Kidney (tissue), 14 donors: ENCODE measurements around the gene MASP2. TPM values are rescaled to one million over a fixed set of nuclear protein-coding genes. Genes with fewer than 3 reads are reported as not detected.

ENCODE experiments used
- DNase-seq, 5 donors: peaks; one replicate each; pipeline ENCODE4 v3.0.0-alpha.2; 2013 to 2020
- FAIRE-seq: peaks from 2 replicates; lab custom pipeline; 2012; peaks lifted over from hg19 to GRCh38; lab: Jason Lieb, UNC
- H3K27ac ChIP-seq, 2 donors: one replicate each; pipeline ENCODE4 v1.7.0; 2013; ENCODE audit warnings: low read depth in 2 of 2, low read length in 2 of 2, inconsistent platforms in 1 of 2
- H3K27me3 ChIP-seq: one replicate; pipeline ENCODE4 v1.7.1; 2013; ENCODE audit warnings: low read length, inconsistent platforms; ENCODE audit not compliant: control insufficient read depth, insufficient read depth
- H3K36me3 ChIP-seq, 3 donors: one replicate each; pipeline versions ENCODE4 v1.7.0 to v1.7.1; 2013; ENCODE audit warnings: low read length in 3 of 3, control low read depth in 1 of 3, inconsistent platforms in 1 of 3; ENCODE audit not compliant: insufficient read depth in 3 of 3, control insufficient read depth in 2 of 3
- H3K4me1 ChIP-seq, 3 donors: one replicate each; pipeline versions ENCODE4 v1.7.0 to v1.7.1; 2013; ENCODE audit warnings: low read length in 3 of 3, inconsistent platforms in 1 of 3, low read depth in 1 of 3; ENCODE audit not compliant: control insufficient read depth in 2 of 3, insufficient read depth in 2 of 3
- H3K4me3 ChIP-seq, 3 donors: one replicate each; pipeline versions ENCODE4 v1.7.0 to v1.8.1; 2013; ENCODE audit warnings: low read length in 3 of 3, control low read depth in 1 of 3, inconsistent platforms in 1 of 3
- H3K9ac ChIP-seq, 3 donors: one replicate each; pipeline versions ENCODE4 v1.7.0 to v1.7.1; 2013; ENCODE audit warnings: low read length in 3 of 3, control low read depth in 1 of 3, inconsistent platforms in 1 of 3
- H3K9me3 ChIP-seq, 3 donors: one replicate each; pipeline versions ENCODE4 v1.7.0 to v1.7.1; 2013; ENCODE audit warnings: low read length in 3 of 3, control low read depth in 1 of 3, inconsistent platforms in 1 of 3; ENCODE audit not compliant: control insufficient read depth in 2 of 3, insufficient read depth in 1 of 3
- intact Hi-C: fragments of 100-400 bp; cut with DNase I; formaldehyde crosslinking; loops from one replicate; pipeline ENCODE4 v1.11.1; 2022
- polyA plus RNA-seq: library from polyadenylated mRNA; stranded (reverse); fragments of 350-450 nt; fragmentation: Illumina TruSeq; extraction: RNeasy Lipid Tissue Mini Kit (QIAGEN cat#74804); gene quantifications from one replicate; pipeline ENCODE4 v1.2.3, GENCODE V29; 2014; ENCODE audit warnings: low read depth, low replicate concordance; ENCODE audit not compliant: insufficient read depth
- total RNA-seq: library from RNA; stranded (reverse); fragmentation: NEBNext Ultra II Directional; extraction: Animal tissue kit (Norgen Biotek cat#: 25700); gene quantifications from one replicate; pipeline ENCODE4 v1.2.1, GENCODE V29; 2021
- TF ChIP-seq, protein P1 (sequence below): IDR thresholded peaks from 3 replicates; pipeline ENCODE4 v1.5.1; 2012; ENCODE audit warnings: mild to moderate bottlenecking, moderate library complexity, borderline replicate concordance; ENCODE audit not compliant: insufficient read depth; ENCODE audit errors: extremely low read depth
- donor health status: control.
- donor health status: control.
- donor health status: control.
- donor health status: control.
- donor health status: control.
- donor health status: DM: yes; HTN: yes; CAD: no.
- donor health status: Normal renal cell carcinoma (clear cell type).

The MASP2 gene
- total and polyA plus RNA-seq, 2 donors from 2014 or later = not detected

DNA sequence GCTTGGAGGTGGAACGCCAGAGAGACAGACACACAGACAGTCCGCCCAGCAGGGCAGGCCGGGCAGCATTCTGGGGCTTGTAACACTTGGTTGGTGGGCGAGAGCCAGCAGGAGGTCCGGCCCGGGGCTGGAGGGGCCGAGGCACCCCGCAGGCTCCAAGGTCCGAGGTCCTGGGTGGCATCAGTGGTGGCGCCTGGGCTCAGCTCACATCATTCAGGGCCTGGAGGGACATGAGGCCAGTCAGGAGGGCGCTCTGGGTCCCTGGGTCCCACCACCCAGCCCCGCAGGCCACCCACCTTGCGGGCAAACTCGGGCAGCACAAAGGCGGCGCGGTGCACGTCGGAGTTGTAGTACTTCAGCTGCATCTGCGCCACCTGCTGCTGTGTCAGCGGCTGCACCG lies 7.6 kb upstream of the MASP2 start:
- intact Hi-C loops = no loop called here
- no peak for FAIRE-seq
- H3K27me3 ChIP-seq = no peaks in the 10 kb centered on the region
- TF ChIP-seq, protein P1, sequence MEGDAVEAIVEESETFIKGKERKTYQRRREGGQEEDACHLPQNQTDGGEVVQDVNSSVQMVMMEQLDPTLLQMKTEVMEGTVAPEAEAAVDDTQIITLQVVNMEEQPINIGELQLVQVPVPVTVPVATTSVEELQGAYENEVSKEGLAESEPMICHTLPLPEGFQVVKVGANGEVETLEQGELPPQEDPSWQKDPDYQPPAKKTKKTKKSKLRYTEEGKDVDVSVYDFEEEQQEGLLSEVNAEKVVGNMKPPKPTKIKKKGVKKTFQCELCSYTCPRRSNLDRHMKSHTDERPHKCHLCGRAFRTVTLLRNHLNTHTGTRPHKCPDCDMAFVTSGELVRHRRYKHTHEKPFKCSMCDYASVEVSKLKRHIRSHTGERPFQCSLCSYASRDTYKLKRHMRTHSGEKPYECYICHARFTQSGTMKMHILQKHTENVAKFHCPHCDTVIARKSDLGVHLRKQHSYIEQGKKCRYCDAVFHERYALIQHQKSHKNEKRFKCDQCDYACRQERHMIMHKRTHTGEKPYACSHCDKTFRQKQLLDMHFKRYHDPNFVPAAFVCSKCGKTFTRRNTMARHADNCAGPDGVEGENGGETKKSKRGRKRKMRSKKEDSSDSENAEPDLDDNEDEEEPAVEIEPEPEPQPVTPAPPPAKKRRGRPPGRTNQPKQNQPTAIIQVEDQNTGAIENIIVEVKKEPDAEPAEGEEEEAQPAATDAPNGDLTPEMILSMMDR = no peak
- H3K4me3 ChIP-seq = no peak overlapping the region
- peaks cover 0 to 7% (median 0%) of the 10 kb centered on the region in 3 donors for H3K4me1 ChIP-seq
- peaks cover 0 to 4% (median 0%) of the 10 kb centered on the region in 3 donors for H3K36me3 ChIP-seq
- H3K9me3 ChIP-seq = no peaks in the 10 kb centered on the region
- no peak for DNase-seq
- no peak overlapping the region for H3K27ac ChIP-seq
- H3K9ac ChIP-seq = no peak overlapping the region

DNA sequence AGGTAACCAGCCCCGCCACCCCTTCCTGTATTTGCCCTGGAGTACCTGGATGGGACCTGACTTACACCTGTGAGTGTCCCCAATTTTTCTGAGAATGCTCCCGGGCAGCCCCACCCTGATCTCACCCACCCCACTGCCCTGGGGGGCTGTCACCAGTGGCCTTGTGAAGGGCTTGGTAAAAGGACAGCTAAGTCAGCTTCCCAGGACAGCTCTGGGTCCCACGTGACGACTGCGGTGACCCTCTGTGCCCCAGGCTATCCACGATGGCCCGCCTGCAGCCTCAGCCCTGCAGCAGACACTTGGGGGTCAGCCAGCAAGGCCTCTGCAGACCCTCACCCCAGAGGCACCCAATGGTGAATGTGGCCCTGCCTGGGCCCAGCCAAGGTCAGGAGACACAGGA lies 7.1 kb upstream of the MASP2 start:
- Histone ChIP-seq H3K4me1 (peaks cover 0 to 7% (median 0%) of the 10 kb centered on the region in 3 donors), H3K36me3 (peaks cover 0 to 4% (median 0%) of the 10 kb centered on the region in 3 donors), H3K9me3 (no peaks in the 10 kb centered on the region), H3K27me3 (no peaks in the 10 kb centered on the region), H3K27ac (no peak overlapping the region), H3K4me3 (no peak overlapping the region), H3K9ac (no peak overlapping the region)
- TF ChIP-seq, protein P1 = no peak
- DNase-seq = peak in 1 of 5 donors; percentile 36
- intact Hi-C loops = no loop called here
- no peak for FAIRE-seq

- intact Hi-C loops = no loop called here
- Histone ChIP-seq H3K27ac (no peak overlapping the region), H3K4me3 (no peak overlapping the region), H3K9me3 (no peaks in the 10 kb centered on the region), H3K4me1 (peaks cover 0 to 3% (median 0%) of the 10 kb centered on the region in 3 donors), H3K9ac (no peak overlapping the region), H3K27me3 (no peaks in the 10 kb centered on the region), H3K36me3 (peaks cover 0 to 4% (median 0%) of the 10 kb centered on the region in 3 donors)
- TF ChIP-seq, protein P1 = no peak
- DNase-seq (peak in 4 of 5 donors; percentile 38 to 58 (median 56)), FAIRE-seq (no peak)
Measured at GRCh38 chr1:11053758-11054137, 6.7 kb upstream of the MASP2 start.
